Activated CD8-positive, alpha-beta memory T cell treated with anti-CD3 and anti-CD28 coated beads, Interleukin-2, amount 50 U/mL, for 4 hours (primary cell): ENCODE measurements around the gene APOA1.

Experiments used
- DNase-seq: peaks from one replicate; pipeline ENCODE4 v3.0.0-alpha.2; 2020

APOA1 gene

DNA sequence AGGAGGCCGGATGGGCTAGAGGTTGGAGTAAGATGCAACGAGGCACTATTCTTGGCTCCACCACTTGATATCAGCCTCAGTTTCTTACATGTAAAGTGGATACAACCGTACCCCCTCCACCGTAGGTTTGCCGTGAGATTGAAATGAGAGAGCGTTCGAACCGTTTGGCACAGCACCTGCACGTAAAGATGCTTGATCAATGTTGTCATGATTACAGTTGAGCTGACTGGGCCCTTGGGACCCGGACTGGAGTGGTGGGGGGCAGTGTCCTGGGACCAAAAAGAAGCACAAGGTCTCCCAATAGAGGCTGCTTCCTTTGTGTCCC lies 4.0 kb downstream of the APOA1 start:
- DNase-seq = no peak

GRCh38 chr11:116832350-116833290 lies 4.8 kb downstream of the APOA1 start:
- no peak for DNase-seq

DNA sequence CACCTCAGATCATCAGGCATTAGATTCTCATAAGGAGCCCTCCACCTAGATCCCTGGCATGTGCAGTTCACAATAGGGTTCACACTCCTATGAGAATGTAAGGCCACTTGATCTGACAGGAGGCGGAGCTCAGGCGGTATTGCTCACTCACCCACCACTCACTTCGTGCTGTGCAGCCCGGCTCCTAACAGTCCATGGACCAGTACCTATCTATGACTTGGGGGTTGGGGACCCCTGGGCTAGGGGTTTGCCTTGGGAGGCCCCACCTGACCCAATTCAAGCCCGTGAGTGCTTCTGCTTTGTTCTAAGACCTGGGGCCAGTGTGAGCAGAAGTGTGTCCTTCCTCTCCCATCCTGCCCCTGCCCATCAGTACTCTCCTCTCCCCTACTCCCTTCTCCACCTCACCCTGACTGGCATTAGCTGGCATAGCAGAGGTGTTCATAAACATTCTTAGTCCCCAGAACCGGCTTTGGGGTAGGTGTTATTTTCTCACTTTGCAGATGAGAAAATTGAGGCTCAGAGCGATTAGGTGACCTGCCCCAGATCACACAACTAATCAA lies 5.6 kb downstream of the APOA1 start:
- DNase-seq = no peak

DNA sequence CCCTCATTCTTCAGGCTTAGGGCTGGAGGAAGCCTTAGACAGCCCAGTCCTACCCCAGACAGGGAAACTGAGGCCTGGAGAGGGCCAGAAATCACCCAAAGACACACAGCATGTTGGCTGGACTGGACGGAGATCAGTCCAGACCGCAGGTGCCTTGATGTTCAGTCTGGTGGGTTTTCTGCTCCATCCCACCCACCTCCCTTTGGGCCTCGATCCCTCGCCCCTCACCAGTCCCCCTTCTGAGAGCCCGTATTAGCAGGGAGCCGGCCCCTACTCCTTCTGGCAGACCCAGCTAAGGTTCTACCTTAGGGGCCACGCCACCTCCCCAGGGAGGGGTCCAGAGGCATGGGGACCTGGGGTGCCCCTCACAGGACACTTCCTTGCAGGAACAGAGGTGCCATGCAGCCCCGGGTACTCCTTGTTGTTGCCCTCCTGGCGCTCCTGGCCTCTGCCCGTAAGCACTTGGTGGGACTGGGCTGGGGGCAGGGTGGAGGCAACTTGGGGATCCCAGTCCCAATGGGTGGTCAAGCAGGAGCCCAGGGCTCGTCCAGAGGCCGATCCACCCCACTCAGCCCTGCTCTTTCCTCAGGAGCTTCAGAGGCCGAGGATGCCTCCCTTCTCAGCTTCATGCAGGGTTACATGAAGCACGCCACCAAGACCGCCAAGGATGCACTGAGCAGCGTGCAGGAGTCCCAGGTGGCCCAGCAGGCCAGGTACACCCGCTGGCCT lies 7.1 kb downstream of the APOA1 start:
- no peak for DNase-seq

DNA sequence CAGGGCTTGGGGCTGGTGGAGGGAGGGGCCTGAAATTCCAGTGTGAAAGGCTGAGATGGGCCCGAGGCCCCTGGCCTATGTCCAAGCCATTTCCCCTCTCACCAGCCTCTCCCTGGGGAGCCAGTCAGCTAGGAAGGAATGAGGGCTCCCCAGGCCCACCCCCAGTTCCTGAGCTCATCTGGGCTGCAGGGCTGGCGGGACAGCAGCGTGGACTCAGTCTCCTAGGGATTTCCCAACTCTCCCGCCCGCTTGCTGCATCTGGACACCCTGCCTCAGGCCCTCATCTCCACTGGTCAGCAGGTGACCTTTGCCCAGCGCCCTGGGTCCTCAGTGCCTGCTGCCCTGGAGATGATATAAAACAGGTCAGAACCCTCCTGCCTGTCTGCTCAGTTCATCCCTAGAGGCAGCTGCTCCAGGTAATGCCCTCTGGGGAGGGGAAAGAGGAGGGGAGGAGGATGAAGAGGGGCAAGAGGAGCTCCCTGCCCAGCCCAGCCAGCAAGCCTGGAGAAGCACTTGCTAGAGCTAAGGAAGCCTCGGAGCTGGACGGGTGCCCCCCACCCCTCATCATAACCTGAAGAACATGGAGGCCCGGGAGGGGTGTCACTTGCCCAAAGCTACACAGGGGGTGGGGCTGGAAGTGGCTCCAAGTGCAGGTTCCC lies 7.8 kb downstream of the APOA1 start, which contains the start of gene APOC3:
Gene APOC3, plus strand, starts transcription at position 383 of the 659 bp plus-strand sequence. CDS start 676 bp downstream, outside the sequence.
- no peak for DNase-seq

DNA sequence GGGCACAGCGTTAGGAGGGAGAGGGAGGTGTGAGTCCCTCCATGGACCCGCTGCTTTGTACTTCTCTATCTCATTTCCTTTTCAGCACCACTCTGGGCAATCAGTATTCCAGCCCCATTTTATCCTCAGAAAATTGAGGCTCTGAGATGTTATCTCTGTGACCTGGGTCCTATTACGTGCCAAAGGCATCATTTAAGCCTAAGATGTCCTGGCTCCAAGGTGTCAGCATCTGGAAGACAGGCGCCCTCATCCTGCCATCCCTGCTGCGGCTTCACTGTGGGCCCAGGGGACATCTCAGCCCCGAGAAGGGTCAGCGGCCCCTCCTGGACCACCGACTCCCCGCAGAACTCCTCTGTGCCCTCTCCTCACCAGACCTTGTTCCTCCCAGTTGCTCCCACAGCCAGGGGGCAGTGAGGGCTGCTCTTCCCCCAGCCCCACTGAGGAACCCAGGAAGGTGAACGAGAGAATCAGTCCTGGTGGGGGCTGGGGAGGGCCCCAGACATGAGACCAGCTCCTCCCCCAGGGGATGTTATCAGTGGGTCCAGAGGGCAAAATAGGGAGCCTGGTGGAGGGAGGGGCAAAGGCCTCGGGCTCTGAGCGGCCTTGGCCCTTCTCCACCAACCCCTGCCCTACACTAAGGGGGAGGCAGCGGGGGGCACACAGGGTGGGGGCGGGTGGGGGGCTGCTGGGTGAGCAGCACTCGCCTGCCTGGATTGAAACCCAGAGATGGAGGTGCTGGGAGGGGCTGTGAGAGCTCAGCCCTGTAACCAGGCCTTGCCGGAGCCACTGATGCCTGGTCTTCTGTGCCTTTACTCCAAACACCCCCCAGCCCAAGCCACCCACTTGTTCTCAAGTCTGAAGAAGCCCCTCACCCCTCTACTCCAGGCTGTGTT lies 8.5 kb downstream of the APOA1 start:
- no peak for DNase-seq

- DNase-seq = no peak
Observed at GRCh38 chr11:116827461-116827860, 10.0 kb downstream of the APOA1 start.

DNA sequence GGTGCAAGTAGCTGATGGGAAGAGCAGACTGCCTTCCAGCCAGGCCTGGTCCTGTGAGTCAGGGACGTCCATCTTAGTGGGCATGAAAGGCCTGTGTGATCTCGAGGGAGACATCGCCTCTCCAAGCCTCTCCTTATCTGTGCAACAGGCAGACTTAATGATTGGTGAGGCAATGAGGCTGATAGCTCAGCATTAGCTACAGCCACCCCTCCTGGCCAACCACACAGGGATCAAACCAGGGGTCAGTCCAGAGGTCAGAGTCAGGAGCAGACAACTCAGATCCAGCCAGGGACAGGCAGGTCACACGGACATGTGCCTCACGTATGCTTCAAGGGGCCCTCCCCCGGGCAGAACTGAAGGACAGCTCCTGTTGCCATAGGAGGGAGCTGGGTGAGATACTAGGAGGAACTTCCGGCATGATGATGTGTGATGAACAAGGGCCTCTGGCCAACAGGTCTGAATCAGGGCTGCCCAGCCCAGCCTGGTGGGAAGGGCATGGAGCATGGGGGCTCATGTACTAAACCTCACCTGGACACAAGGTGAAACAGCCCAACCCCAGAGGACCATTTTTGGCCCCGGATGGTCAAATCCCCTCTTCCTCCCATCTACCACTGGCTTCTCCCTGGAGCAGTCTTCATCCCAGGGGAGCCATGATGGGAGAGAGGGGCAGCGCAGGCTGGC lies 10.5 kb downstream of the APOA1 start:
- DNase-seq = no peak

DNA sequence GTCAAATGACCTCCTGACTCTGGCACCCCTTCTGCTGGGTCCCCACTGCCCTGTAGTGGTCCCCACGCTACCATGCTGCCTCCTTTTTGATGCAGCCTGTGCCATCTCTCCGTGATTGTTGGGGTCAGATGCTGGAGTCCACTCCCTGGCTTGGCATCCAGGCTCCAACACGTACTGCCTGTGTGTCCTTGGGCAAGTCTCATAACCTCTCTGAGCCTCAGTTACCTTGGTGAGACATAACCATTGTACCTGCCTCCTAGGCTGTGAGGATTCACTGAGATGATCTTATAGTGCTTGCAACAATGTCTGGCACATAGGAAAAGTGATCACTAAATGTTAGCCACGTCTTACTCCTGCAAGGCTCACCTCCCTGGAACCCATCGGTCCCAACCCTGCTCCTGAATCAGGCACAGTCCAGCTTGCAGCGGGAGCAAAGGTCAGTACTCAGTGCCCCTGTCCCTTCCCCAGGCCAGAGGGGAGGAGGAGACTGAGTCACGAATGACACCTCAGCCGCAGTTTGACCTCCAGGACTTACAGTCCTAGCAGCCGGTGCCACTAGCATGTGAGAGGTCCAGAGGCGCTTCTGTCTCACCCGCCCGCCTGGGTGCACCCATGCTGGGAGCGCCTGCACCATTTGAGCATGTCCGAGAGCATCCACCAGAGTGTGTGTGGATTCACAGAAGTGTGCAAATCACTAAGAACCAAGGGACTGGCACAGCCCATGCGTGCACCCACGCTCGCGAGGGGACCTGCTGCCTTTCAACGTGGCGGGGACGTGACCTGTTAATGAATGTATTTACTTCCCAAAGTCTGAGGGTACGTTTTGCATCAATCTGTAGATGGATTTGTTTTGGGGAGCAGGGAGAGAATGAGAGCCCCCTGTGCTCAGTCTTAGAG lies 11.3 kb downstream of the APOA1 start:
- no peak for DNase-seq

DNA sequence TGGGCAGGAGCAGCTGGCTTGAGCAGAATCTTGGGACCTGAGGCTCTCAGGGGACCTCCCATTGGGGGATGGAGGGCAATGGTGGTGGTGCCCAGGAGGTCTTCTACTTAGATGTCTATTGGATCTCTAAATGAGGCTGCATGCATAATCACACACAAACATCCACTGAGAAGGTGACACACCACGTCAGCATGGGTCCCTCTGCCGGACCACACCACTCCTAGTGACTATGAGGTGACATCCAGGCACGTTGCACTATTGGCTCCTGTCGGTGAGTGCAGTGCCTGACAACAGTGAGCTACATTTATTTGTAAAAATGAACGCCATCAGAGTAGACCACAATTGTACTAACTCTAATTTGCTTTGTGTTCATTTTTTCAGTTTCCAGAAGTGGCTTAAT lies 12.0 kb downstream of the APOA1 start:
- DNase-seq = no peak

GRCh38 chr11:116823031-116823843 lies 14.2 kb downstream of the APOA1 start, which contains the start of gene APOA4:
TSS of gene APOA4 (minus strand) at chr11:116823304. CDS start at chr11:116823191, 113 bp downstream.
- DNase-seq = no peak

DNA sequence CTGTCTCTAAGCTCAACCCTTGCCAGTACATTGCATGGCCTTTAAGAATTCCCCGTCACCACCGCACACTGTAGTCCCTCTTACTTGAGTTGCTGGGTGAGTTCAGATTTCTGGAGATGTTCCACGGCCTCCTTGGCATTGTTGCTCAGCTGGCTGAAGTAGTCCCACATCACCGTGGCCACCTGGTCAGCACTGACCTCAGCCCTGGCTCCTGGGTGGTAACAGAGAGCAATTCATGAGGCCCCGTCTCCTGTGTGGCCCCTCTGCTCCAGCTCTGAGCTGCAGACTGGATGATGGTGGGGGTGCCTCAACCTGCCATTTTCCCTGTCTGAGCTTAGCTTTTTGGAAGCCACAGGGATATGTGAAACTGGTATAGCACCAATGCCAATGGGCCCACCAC lies 14.8 kb downstream of the APOA1 start:
- no peak for DNase-seq

DNA sequence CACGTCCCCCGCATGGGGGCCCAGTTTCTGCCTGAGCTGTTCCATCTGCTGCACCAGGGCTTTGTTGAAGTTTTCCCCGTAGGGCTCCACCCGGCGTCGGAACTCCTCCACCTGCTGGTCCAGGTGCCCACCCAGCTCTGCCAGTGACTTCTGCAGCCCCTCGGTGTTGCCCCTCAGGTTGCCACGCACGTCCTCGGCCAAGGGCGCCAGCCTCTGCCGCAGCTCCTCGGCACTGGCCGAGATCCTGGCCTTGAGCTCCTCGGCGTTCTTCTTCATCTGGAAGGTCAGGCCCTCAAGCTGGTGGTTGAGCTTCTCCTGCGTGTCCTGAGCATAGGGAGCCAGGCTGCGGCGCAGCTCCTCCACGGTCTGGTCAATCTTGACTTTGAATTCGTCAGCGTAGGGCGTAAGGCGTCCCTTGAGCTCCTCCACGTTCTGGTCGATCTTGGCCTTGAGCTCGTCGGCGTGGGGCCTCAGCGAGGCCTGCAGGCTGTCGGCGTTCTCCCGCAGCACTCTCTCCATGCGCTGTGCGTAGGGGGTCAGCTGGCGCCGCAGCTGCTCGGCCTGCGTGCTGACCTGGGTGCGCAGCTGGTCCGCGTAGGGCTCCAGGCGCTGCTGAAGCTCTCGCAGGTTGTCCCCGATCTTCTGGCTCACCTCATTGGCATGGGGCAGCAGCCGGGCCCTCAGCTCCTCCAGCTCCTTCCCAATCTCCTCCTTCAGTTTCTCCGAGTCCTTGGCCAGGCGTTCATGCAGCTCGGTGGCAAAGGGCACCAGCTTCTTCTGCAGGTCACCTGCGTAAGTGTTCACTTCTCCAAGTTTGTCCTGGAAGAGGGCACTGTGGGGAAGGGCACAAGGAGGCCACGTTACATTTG lies 16.1 kb downstream of the APOA1 start:
- DNase-seq = no peak

- no peak for DNase-seq
Observed at GRCh38 chr11:116819049-116819448, 18.4 kb downstream of the APOA1 start.

DNA sequence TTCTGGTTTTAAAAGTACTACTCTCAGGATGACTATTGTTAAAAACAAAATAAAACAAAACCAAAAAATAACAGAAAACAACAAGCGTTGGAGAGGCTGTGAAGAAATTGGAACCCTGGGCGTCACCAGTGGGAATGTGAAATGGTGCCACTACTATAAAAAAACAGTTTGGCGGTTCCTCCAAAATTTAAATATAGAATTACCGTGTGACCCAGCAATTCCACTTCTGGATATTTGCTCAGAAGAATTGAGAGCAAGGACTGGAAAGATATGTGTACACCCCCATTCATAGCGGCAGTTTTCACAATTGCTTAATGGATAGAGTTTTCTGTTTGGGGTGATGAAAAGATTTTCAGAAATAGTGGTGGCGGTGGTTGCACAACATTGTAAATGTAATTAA lies 22.9 kb downstream of the APOA1 start:
- DNase-seq = no peak

DNA sequence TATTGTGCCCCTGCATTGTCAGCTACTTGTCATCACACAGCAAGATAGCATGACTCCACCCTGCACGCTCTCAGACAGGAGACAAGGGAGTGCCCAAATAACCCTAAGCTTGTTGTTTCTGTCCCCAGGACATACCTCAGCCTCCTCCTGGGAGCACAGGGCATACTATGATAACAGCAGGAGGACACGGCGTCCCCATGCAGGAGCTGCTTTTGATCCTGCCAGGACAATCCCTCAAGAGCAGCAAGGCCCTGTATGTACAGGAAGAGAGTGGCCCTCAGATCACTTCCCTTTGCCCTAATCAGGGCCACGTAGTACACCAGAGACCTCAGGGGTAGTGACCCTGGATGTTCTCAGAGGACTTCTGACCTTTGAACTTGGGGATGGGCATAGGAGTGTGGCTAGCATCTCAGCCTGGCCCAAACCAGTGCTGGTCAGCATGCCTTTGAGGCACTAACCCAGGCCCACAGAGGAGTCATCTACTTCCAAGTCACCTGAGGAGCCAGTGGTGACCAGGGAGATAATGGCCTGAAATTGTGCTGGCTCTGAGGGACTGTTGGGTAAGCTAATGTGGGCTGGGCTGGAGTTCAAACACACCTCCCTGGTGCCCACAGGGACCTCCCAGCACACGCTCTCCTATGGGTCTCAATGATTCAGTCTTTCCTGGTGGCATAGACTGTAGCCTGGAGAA lies 23.5 kb downstream of the APOA1 start:
- DNase-seq = no peak

DNA sequence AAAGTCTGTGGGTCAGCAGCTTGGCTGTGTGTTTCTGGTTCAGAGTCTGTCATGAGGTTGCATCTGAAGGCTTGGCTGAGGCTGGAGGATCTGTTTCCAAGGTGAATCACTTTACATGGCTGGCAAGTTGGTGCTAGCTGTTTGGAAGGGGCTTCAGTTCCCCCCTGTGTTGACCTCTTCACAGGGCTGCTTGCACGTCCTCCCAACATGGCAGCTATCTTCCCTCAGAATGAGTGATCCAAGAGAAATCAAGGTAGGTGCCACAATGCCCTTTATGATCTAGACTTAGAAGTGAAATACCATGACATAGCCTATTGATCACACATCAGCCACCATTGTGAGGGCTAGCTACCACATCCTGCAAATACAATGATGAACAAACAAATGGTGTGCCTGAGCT lies 24.3 kb downstream of the APOA1 start:
- no peak for DNase-seq

GRCh38 chr11:116812109-116812508 lies 25.3 kb downstream of the APOA1 start:
- no peak for DNase-seq
